K562 (cell line): ENCODE data around the gene RCOR3. TPM values are rescaled to one million over a fixed set of nuclear protein-coding genes. Genes with fewer than 3 reads are reported as not detected.

Source experiments
- ARID1B ChIP-seq: fragments of 450-650 bp; IDR thresholded peaks from 2 replicates; pipeline ENCODE4 v1.6.1; 2016; ENCODE audit warnings: antibody characterized with exemption, mild to moderate bottlenecking, inconsistent platforms
- BMI1 ChIP-seq: fragments of 150-350 bp; IDR thresholded peaks from 2 replicates; pipeline ENCODE4 v1.6.1; 2014; ENCODE audit warnings: low read length
- BRD9 ChIP-seq: fragments of 450-650 bp; IDR thresholded peaks from 2 replicates; pipeline ENCODE4 v1.6.1; 2018; ENCODE audit warnings: low read depth; ENCODE audit not compliant: partially characterized antibody
- EP300 ChIP-seq: IDR thresholded peaks from 2 replicates; pipeline ENCODE4 v1.6.1; 2012; ENCODE audit warnings: low read length, improper control_type of control experiment
- ETS2 ChIP-seq: IDR thresholded peaks from 2 replicates; pipeline ENCODE4 v1.6.1; 2016; ENCODE audit warnings: borderline replicate concordance, missing genetic modification characterization, mild to moderate bottlenecking, moderate library complexity, missing compliant biosample characterization; ENCODE audit not compliant: poor library complexity, severe bottlenecking
- FOXK2 ChIP-seq, 2 experiments: fragments of 450-650 bp; IDR thresholded peaks in 1 of 2; conservative IDR thresholded peaks in 1 of 2; 2 replicates each; pipeline ENCODE4 v1.6.1; 2016; ENCODE audit warnings: low read depth in 2 of 2, mild to moderate bottlenecking in 1 of 2
- HDAC6 ChIP-seq: IDR thresholded peaks from 2 replicates; pipeline ENCODE4 v1.6.1; 2012; ENCODE audit warnings: low read depth, mild to moderate bottlenecking, control low read depth, inconsistent platforms, low read length, moderate library complexity
- HMGN3 ChIP-seq: IDR thresholded peaks from 2 replicates; pipeline ENCODE4 v1.6.1; 2011; ENCODE audit warnings: borderline replicate concordance, low read depth, mild to moderate bottlenecking, mixed read lengths, low read length; ENCODE audit not compliant: insufficient read length; ENCODE audit errors: extremely low read depth
- NCOA1 ChIP-seq: fragments of 450-650 bp; IDR thresholded peaks from 2 replicates; pipeline ENCODE4 v1.6.1; 2016; ENCODE audit warnings: low read depth
- NFIC ChIP-seq: fragments of 450-650 bp; IDR thresholded peaks from 2 replicates; pipeline ENCODE4 v1.6.1; 2017; ENCODE audit warnings: mild to moderate bottlenecking, inconsistent platforms
- NR2C2 ChIP-seq, 2 experiments: fragments of 200-800 bp in 1 of 2; sonication (Bioruptor generic) in 1 of 2; sonication (generic) in 1 of 2; formaldehyde crosslinking in 1 of 2; IDR thresholded peaks; 2 replicates each; pipeline versions ENCODE4 v1.6.1 to v1.8.0; 2016 to 2022; ENCODE audit warnings: mild to moderate bottlenecking in 1 of 2, missing compliant biosample characterization in 1 of 2, missing genetic modification characterization in 1 of 2, missing genetic modification reagents in 1 of 2
- PML ChIP-seq: IDR thresholded peaks from 2 replicates; pipeline ENCODE4 v1.6.1; 2012; ENCODE audit warnings: low read length, inconsistent platforms
- POLR2G ChIP-seq: fragments of 200-400 bp; formaldehyde crosslinking; IDR thresholded peaks from 2 replicates; pipeline ENCODE4 v1.6.1; 2017; ENCODE audit warnings: low read depth, mild to moderate bottlenecking, antibody characterized with exemption, low read length, moderate library complexity
- RERE ChIP-seq: sonication (generic); formaldehyde crosslinking; IDR thresholded peaks from 2 replicates; pipeline ENCODE4 v1.8.0; 2023; ENCODE audit warnings: missing genetic modification reagents, mild to moderate bottlenecking, borderline replicate concordance
- SMAD3 ChIP-seq: fragments of 450-650 bp; formaldehyde crosslinking; conservative IDR thresholded peaks from 2 replicates; pipeline ENCODE4 v1.4.0; 2020; ENCODE audit warnings: mild to moderate bottlenecking
- SMARCA5 ChIP-seq: fragments of 450-650 bp; IDR thresholded peaks from 2 replicates; pipeline ENCODE4 v1.6.1; 2016
- TEAD1 ChIP-seq, 2 experiments: fragments of 450-650 bp in 1 of 2; sonication (generic) in 1 of 2; formaldehyde crosslinking; IDR thresholded peaks; 2 replicates each; pipeline versions ENCODE4 v1.4.0 to v1.8.0; 2020 to 2022; ENCODE audit warnings: mild to moderate bottlenecking in 2 of 2, missing genetic modification reagents in 1 of 2
- ZNF431 ChIP-seq: sonication (generic); formaldehyde crosslinking; IDR thresholded peaks from 2 replicates; pipeline ENCODE4 v1.8.0; 2022; ENCODE audit warnings: mild to moderate bottlenecking, missing genetic modification reagents
- ZNF655 ChIP-seq: fragments of 250-450 bp; sonication (Bioruptor Pico); IDR thresholded peaks from 2 replicates; pipeline ENCODE4 v1.5.0; 2021
- polyA plus RNA-seq, 8 experiments: library from polyadenylated mRNA; depleted of rRNA in 4 of 8; stranded (reverse) in 5 of 8; unstranded in 3 of 8; fragments of >200 nt; fragmentation: Nextera tagmentation in 2 of 8; fragmentation: Illumina TruSeq in 1 of 8; extraction: Ambion mirVana in 2 of 8; extraction: Trizol in 1 of 8; gene quantifications; 2 replicates each; pipeline versions ENCODE4 v1.2.1 to v1.2.3, GENCODE V29; 2011 to 2014; ENCODE audit warnings: inconsistent platforms in 1 of 8, missing spikeins in 1 of 8
- total RNA-seq, 7 experiments: library from RNA; depleted of rRNA in 6 of 7; stranded (reverse); fragments of >200 nt in 6 of 7; fragmentation: Illumina TruSeq in 2 of 7; extraction: Trizol in 2 of 7; gene quantifications; 2 replicates each; pipeline versions ENCODE4 v1.2.1 to v1.2.3, GENCODE V29; 2011 to 2021; ENCODE audit warnings: low replicate concordance in 1 of 7

RCOR3 gene
- total and polyA plus RNA-seq, 9 of the 15 experiments (the other 6 are each of a cell fraction or from before 2014, with no cell fraction given): 9.7 to 42.7 (median 29.5) TPM

- TF ChIP-seq NFIC: peak; percentile 49
- TF ChIP-seq EP300: peak; percentile 53
- peak; percentile 35; the same call in 1 of the 2 replicates for TF ChIP-seq ARID1B
- no peak for TF ChIP-seq BMI1
- peak; percentile 65 for TF ChIP-seq ETS2 (tag)
- peak; percentile 17; the same call in 1 of the 2 replicates for TF ChIP-seq ZNF431 (CRISPR knock-in tag)
- no peak; the same call in 1 of the 2 replicates for TF ChIP-seq NR2C2 (CRISPR knock-in tag; IDR thresholded peaks at IDR 0.05)
- peak; percentile 93 for TF ChIP-seq NR2C2 (tag; IDR thresholded peaks at IDR 0.05)
- peak; percentile 18; the same call in 1 of the 2 replicates for TF ChIP-seq NCOA1
- TF ChIP-seq BRD9: peak; percentile 61
- TF ChIP-seq POLR2G: peak; percentile 89
- TF ChIP-seq RERE (CRISPR knock-in tag): 0 out of 2 replicates have a peak, but pooled peaks have one; percentile 53
- peak in 1 of 2 experiments; percentile 77; a peak in 3 of 4 replicates for TF ChIP-seq TEAD1 (CRISPR knock-in tag; IDR thresholded peaks at IDR 0.05)
- no peak for TF ChIP-seq ZNF655 (CRISPR knock-in tag)
- TF ChIP-seq HMGN3: peak; percentile 95
- peak; percentile 5; the same call in 1 of the 2 replicates for TF ChIP-seq SMARCA5
- peak in 1 of 2 experiments; percentile 9; a peak in 1 of 4 replicates for TF ChIP-seq FOXK2 (conservative IDR thresholded peaks at IDR 0.05 in 1 of 2, IDR thresholded peaks at IDR 0.05 in 1 of 2; ENCODE audit: low read depth in 2 of 2)
- no peak for TF ChIP-seq HDAC6
- peak; percentile 46 for TF ChIP-seq PML
- TF ChIP-seq SMAD3 (CRISPR knock-in tag): 0 out of 2 replicates have a peak, but pooled peaks have one; percentile 70
These were observed at the start of gene RCOR3 (continued) for GRCh38 chr1:211258756-211259637.
